HG03103 (cell line): ENCODE data around the gene COG8.
"Not testable (repeated sequence)": the region's sequence is repeated elsewhere in the genome, so short reads cannot be mapped to it uniquely, and the experiment has no call there.

Experiments
- ATAC-seq: cut with Tn5 transposase; IDR thresholded peaks from one replicate; pipeline ENCODE4 v1.9.1; 2021; ENCODE audit warnings: low read depth; ENCODE audit not compliant: unreplicated experiment

Gene COG8

GRCh38 chr16:69339289-69340094 lies at the start of gene COG8, which contains the start of gene NIP7:
TSS of gene COG8 (minus strand) at chr16:69339564. CDS start at chr16:69339552, 12 bp downstream.
TSS of gene NIP7 (plus strand) at chr16:69339772. CDS start at chr16:69339830, 58 bp downstream.
- peak; percentile 84 for ATAC-seq

- no peak for ATAC-seq
Measured at GRCh38 chr16:69386596-69386995, 47.2 kb upstream of the COG8 start.

- no peak for ATAC-seq
Measured at GRCh38 chr16:69384974-69385373, 45.6 kb upstream of the COG8 start.

GRCh38 chr16:69382421-69382820 lies 43.1 kb upstream of the COG8 start:
- ATAC-seq: no peak

GRCh38 chr16:69381231-69381630 lies 41.9 kb upstream of the COG8 start:
- no peak for ATAC-seq

GRCh38 chr16:69378760-69379159 lies 39.4 kb upstream of the COG8 start:
- no peak for ATAC-seq

GRCh38 chr16:69378036-69378435 lies 38.7 kb upstream of the COG8 start:
- no peak for ATAC-seq

GRCh38 chr16:69376393-69377059 lies 37.2 kb upstream of the COG8 start:
- no peak for ATAC-seq

GRCh38 chr16:69373019-69373418 lies 33.7 kb upstream of the COG8 start:
- ATAC-seq: no peak

- no peak for ATAC-seq
Measured at GRCh38 chr16:69371564-69371963, 32.2 kb upstream of the COG8 start.

- ATAC-seq: no peak
Measured at GRCh38 chr16:69368866-69369265, 29.5 kb upstream of the COG8 start.

GRCh38 chr16:69367980-69368379 lies 28.6 kb upstream of the COG8 start:
- no peak for ATAC-seq

- ATAC-seq: no peak
Measured at GRCh38 chr16:69366431-69366830, 27.1 kb upstream of the COG8 start.

GRCh38 chr16:69365901-69366300 lies 26.5 kb upstream of the COG8 start:
- ATAC-seq: no peak

GRCh38 chr16:69364088-69364487 lies 24.7 kb upstream of the COG8 start:
- ATAC-seq: no peak

GRCh38 chr16:69363281-69363717 lies 23.9 kb upstream of the COG8 start:
- no peak for ATAC-seq

GRCh38 chr16:69360070-69360469 lies 20.7 kb upstream of the COG8 start:
- not testable (repeated sequence) for ATAC-seq

- no peak for ATAC-seq
Measured at GRCh38 chr16:69351309-69352027, 12.1 kb upstream of the COG8 start, which contains the start of gene TMED6. TSS of gene TMED6 (minus strand) at chr16:69351786. CDS start at chr16:69351753, 33 bp downstream.

- no peak for ATAC-seq
Measured at GRCh38 chr16:69350536-69351133, 11.3 kb upstream of the COG8 start.

GRCh38 chr16:69349536-69349935 lies 10.2 kb upstream of the COG8 start:
- no peak for ATAC-seq

GRCh38 chr16:69348222-69348621 lies 8.9 kb upstream of the COG8 start:
- no peak for ATAC-seq
